H1 (cell line): ENCODE results near the gene RNASEH2A. TPM values are rescaled to one million over a fixed set of nuclear protein-coding genes. Genes with fewer than 3 reads are reported as not detected.

Experiments
- CTCF ChIA-PET: fragments of 300-600 bp; sonication (Branson Sonifier 250); formaldehyde crosslinking; loops from one replicate; lab custom pipeline; 2021; ENCODE audit not compliant: partially characterized antibody; lab: Charles Lee
- POLR2A ChIA-PET: fragments of 300-600 bp; sonication (Branson Sonifier 250); formaldehyde crosslinking; loops from one replicate; lab custom pipeline; 2021; ENCODE audit warnings: inconsistent platforms; ENCODE audit not compliant: partially characterized antibody; lab: Charles Lee
- DNase-seq, 2 experiments: peaks; one replicate each; pipeline versions ENCODE4 v3.0.0 to v3.0.0-alpha.2; 2010 to 2022; ENCODE audit warnings: low spot score in 2 of 2, low read depth in 1 of 2, mixed read lengths in 1 of 2
- FAIRE-seq: peaks from 2 replicates; lab custom pipeline; 2011; peaks lifted over from hg19 to GRCh38; lab: Jason Lieb, UNC
- H2AFZ ChIP-seq: 2 replicates; pipeline ENCODE4 v1.8.1; 2012; ENCODE audit warnings: low read length, inconsistent platforms
- H2AK5ac ChIP-seq: 2 replicates; pipeline ENCODE4 v1.6.1; 2013; ENCODE audit warnings: low read depth, low read length
- H2BK120ac ChIP-seq: replicated peaks from 2 replicates; pipeline ENCODE3; 2013; ENCODE audit warnings: low read depth, low read length, inconsistent platforms
- H2BK12ac ChIP-seq: 2 replicates; pipeline ENCODE4 v1.6.1; 2013; ENCODE audit warnings: low read depth, low read length
- H2BK15ac ChIP-seq: 2 replicates; pipeline ENCODE4 v1.6.1; 2013; ENCODE audit warnings: low read length
- H2BK20ac ChIP-seq: 2 replicates; pipeline ENCODE4 v1.6.1; 2013; ENCODE audit warnings: low read length
- H2BK5ac ChIP-seq: 2 replicates; pipeline ENCODE4 v1.6.1; 2013; ENCODE audit warnings: low read depth, low read length
- H3K14ac ChIP-seq: 2 replicates; pipeline ENCODE4 v1.6.1; 2013; ENCODE audit warnings: inconsistent platforms; ENCODE audit not compliant: insufficient read length
- H3K18ac ChIP-seq: 2 replicates; pipeline ENCODE4 v1.6.1; 2013; ENCODE audit warnings: low read length; ENCODE audit errors: extremely low read depth
- H3K23ac ChIP-seq: 2 replicates; pipeline ENCODE4 v1.6.1; 2013; ENCODE audit warnings: inconsistent platforms; ENCODE audit not compliant: insufficient read length
- H3K23me2 ChIP-seq: 2 replicates; pipeline ENCODE4 v1.6.1; 2013; ENCODE audit warnings: low read depth, low read length
- H3K27ac ChIP-seq: 2 replicates; pipeline ENCODE4 v1.6.1; 2011; ENCODE audit warnings: low read depth, low read length, inconsistent platforms
- H3K27me3 ChIP-seq, 4 experiments: replicated peaks in 1 of 4; 1 replicate in 1 of 4; 2 replicates in 3 of 4; pipeline versions ENCODE4 v1.6.1 to v1.8.1; 2011 to 2013; ENCODE audit warnings: low read length in 3 of 4, mild to moderate bottlenecking in 3 of 4, inconsistent platforms in 2 of 4, mixed read lengths in 2 of 4, moderate library complexity in 1 of 4; ENCODE audit not compliant: control insufficient read depth in 3 of 4, insufficient read depth in 3 of 4; ENCODE audit errors: extremely low read depth in 1 of 4
- H3K36me3 ChIP-seq, 4 experiments: 2 replicates each; pipeline versions ENCODE4 v1.6.1 to v1.8.1; 2011 to 2013; ENCODE audit warnings: mild to moderate bottlenecking in 4 of 4, low read length in 3 of 4, moderate library complexity in 2 of 4, control low read depth in 1 of 4, inconsistent platforms in 1 of 4; ENCODE audit not compliant: insufficient read depth in 4 of 4, control insufficient read depth in 2 of 4
- H3K4ac ChIP-seq: replicated peaks from 2 replicates; pipeline ENCODE3; 2013; ENCODE audit warnings: low read length, low read depth, mixed read lengths, inconsistent platforms; ENCODE audit not compliant: insufficient read length
- H3K4me1 ChIP-seq, 4 experiments: replicated peaks in 1 of 4; 1 replicate in 1 of 4; 2 replicates in 3 of 4; pipeline versions ENCODE4 v1.6.1 to v1.8.1; 2011 to 2013; ENCODE audit warnings: low read length in 3 of 4, inconsistent platforms in 2 of 4, mixed read lengths in 1 of 4; ENCODE audit not compliant: insufficient read depth in 4 of 4, control insufficient read depth in 3 of 4
- H3K4me2 ChIP-seq, 2 experiments: 2 replicates each; pipeline versions ENCODE4 v1.6.1 to v1.8.1; 2011 to 2013; ENCODE audit warnings: low read depth in 2 of 2, low read length in 2 of 2, control low read depth in 1 of 2, inconsistent platforms in 1 of 2, mild to moderate bottlenecking in 1 of 2; ENCODE audit not compliant: insufficient read depth in 1 of 2
- H3K4me3 ChIP-seq, 4 experiments: fragments of 200-600, 300-600 bp in 1 of 4; sonication (generic), shearing (Covaris generic), sonication (Bioruptor Twin) in 1 of 4; 2 replicates each; pipeline versions ENCODE4 v1.5.1 to v1.8.1; 2011 to 2016; ENCODE audit warnings: low read length in 4 of 4, low read depth in 3 of 4, control low read depth in 2 of 4, inconsistent platforms in 2 of 4, mild to moderate bottlenecking in 2 of 4, mixed read lengths in 1 of 4, moderate library complexity in 1 of 4; ENCODE audit not compliant: insufficient read depth in 2 of 4; ENCODE audit errors: extremely low read depth in 1 of 4
- H3K56ac ChIP-seq: replicated peaks from 2 replicates; pipeline ENCODE3; 2013; ENCODE audit warnings: low read depth, mild to moderate bottlenecking, mixed read lengths, low read length, inconsistent platforms; ENCODE audit not compliant: insufficient read length
- H3K79me1 ChIP-seq: 2 replicates; pipeline ENCODE4 v1.6.1; 2013; ENCODE audit warnings: low read depth, low read length, control low read depth
- H3K79me2 ChIP-seq, 2 experiments: 2 replicates each; pipeline versions ENCODE4 v1.6.1 to v1.8.1; 2012 to 2013; ENCODE audit warnings: low read length in 2 of 2, mild to moderate bottlenecking in 2 of 2, inconsistent platforms in 1 of 2; ENCODE audit not compliant: insufficient read depth in 2 of 2, control insufficient read depth in 1 of 2
- H3K9ac ChIP-seq, 4 experiments: replicated peaks in 1 of 4; 1 replicate in 1 of 4; 2 replicates in 3 of 4; pipeline versions ENCODE4 v1.6.1 to v1.8.1; 2011 to 2013; ENCODE audit warnings: low read depth in 3 of 4, low read length in 3 of 4, control low read depth in 2 of 4, mild to moderate bottlenecking in 2 of 4, moderate library complexity in 2 of 4, inconsistent platforms in 1 of 4; ENCODE audit errors: extremely low read depth in 1 of 4
- H3K9me3 ChIP-seq, 2 experiments: 2 replicates each; pipeline versions ENCODE4 v1.6.1 to v1.8.1; 2012 to 2013; ENCODE audit warnings: mild to moderate bottlenecking in 2 of 2, moderate library complexity in 2 of 2, control low read depth in 1 of 2, inconsistent platforms in 1 of 2, low read depth in 1 of 2, low read length in 1 of 2, mixed read lengths in 1 of 2; ENCODE audit not compliant: insufficient read depth in 2 of 2
- H4K20me1 ChIP-seq, 2 experiments: replicated peaks in 1 of 2; 2 replicates each; pipeline versions ENCODE3 to v1.8.1; 2011 to 2013; ENCODE audit warnings: inconsistent platforms in 2 of 2, low read length in 2 of 2, mild to moderate bottlenecking in 1 of 2; ENCODE audit not compliant: insufficient read depth in 2 of 2, control insufficient read depth in 1 of 2
- H4K5ac ChIP-seq: 2 replicates; pipeline ENCODE4 v1.6.1; 2013; ENCODE audit warnings: low read length, low read depth, mixed read lengths, inconsistent platforms; ENCODE audit not compliant: insufficient read length
- H4K8ac ChIP-seq: 2 replicates; pipeline ENCODE4 v1.8.0; 2013; ENCODE audit warnings: mild to moderate bottlenecking, moderate library complexity, low read length, inconsistent platforms; ENCODE audit not compliant: insufficient read depth; ENCODE audit errors: extremely low read depth
- H4K91ac ChIP-seq: replicated peaks from 2 replicates; pipeline ENCODE3; 2013; ENCODE audit warnings: low read length, mixed read lengths, inconsistent platforms; ENCODE audit not compliant: insufficient read length
- CBX8 ChIP-seq: fragments of 300-800, 300-1000 bp; sonication (generic); IDR thresholded peaks from 2 replicates; pipeline ENCODE4 v1.7.1; 2016; ENCODE audit warnings: low read depth, low read length, borderline replicate concordance
- CHD2 ChIP-seq: IDR thresholded peaks from 2 replicates; pipeline ENCODE4 v1.6.1; 2012; ENCODE audit warnings: low read length, improper control_type of control experiment
- EP300 ChIP-seq, 2 experiments: IDR thresholded peaks; 1 replicate in 1 of 2; 2 replicates in 1 of 2; pipeline ENCODE4 v1.6.1; 2011 to 2012; ENCODE audit warnings: low read depth in 2 of 2, low read length in 2 of 2, mild to moderate bottlenecking in 2 of 2, borderline replicate concordance in 1 of 2, inconsistent platforms in 1 of 2, moderate library complexity in 1 of 2
- JUND ChIP-seq: IDR thresholded peaks from 2 replicates; pipeline ENCODE4 v1.6.1; 2011; ENCODE audit warnings: mild to moderate bottlenecking, improper control_type of control experiment, low read length
- KDM4A ChIP-seq: IDR thresholded peaks from one replicate; pipeline ENCODE4 v1.7.1; 2012; ENCODE audit warnings: low read depth, mild to moderate bottlenecking, moderate library complexity, low read length, inconsistent platforms; ENCODE audit not compliant: severe bottlenecking
- MAFK ChIP-seq: IDR thresholded peaks from 2 replicates; pipeline ENCODE4 v1.6.1; 2012; ENCODE audit warnings: low read depth, mild to moderate bottlenecking, improper control_type of control experiment, low read length
- NANOG ChIP-seq: IDR thresholded peaks from 2 replicates; pipeline ENCODE4 v1.6.1; 2011; ENCODE audit warnings: low read length, low read depth, mild to moderate bottlenecking, inconsistent platforms; ENCODE audit not compliant: insufficient read depth, poor library complexity, severe bottlenecking
- PHF8 ChIP-seq: fragments of 200-600 bp; sonication (generic); conservative IDR thresholded peaks from 2 replicates; pipeline ENCODE4 v1.7.1; 2012; ENCODE audit warnings: low read depth, mild to moderate bottlenecking, inconsistent platforms, low read length, moderate library complexity
- RAD21 ChIP-seq, 2 experiments: IDR thresholded peaks in 1 of 2; conservative IDR thresholded peaks in 1 of 2; 2 replicates each; pipeline ENCODE4 v1.6.1; 2011; ENCODE audit warnings: low read depth in 2 of 2, low read length in 2 of 2, improper control_type of control experiment in 1 of 2, inconsistent platforms in 1 of 2, mild to moderate bottlenecking in 1 of 2, moderate library complexity in 1 of 2
- RBBP5 ChIP-seq: IDR thresholded peaks from 2 replicates; pipeline ENCODE4 v1.7.1; 2012; ENCODE audit warnings: low read depth, mild to moderate bottlenecking, inconsistent platforms, low read length, moderate library complexity, borderline replicate concordance
- SIN3A ChIP-seq, 2 experiments: IDR thresholded peaks in 1 of 2; conservative IDR thresholded peaks in 1 of 2; 2 replicates each; pipeline ENCODE4 v1.6.1; 2011 to 2012; ENCODE audit warnings: low read length in 2 of 2, improper control_type of control experiment in 1 of 2, low read depth in 1 of 2, mild to moderate bottlenecking in 1 of 2
- TBP ChIP-seq: IDR thresholded peaks from 2 replicates; pipeline ENCODE4 v1.6.1; 2011; ENCODE audit warnings: low read depth, low read length, improper control_type of control experiment
- WGBS, 2 experiments: shearing (Covaris generic) in 1 of 2; methylation state at CpG; one replicate each; pipeline versions ENCODE4 v1.1.6 to v1.1.7; 2013 to 2015; ENCODE audit warnings: low lambda C conversion rate in 2 of 2, mixed read lengths in 2 of 2, inconsistent platforms in 1 of 2, low coverage in 1 of 2, missing lambda C conversion rate in 1 of 2; ENCODE audit not compliant: insufficient replicate concordance in 2 of 2, insufficient coverage in 1 of 2, insufficient read length in 1 of 2; ENCODE audit errors: extremely low coverage in 1 of 2, missing lambda C conversion rate in 1 of 2; 5-methylcytosine and 5-hydroxymethylcytosine counted together
- polyA plus RNA-seq, 7 experiments: library from polyadenylated mRNA; depleted of rRNA in 3 of 7; stranded (reverse) in 5 of 7; unstranded in 2 of 7; fragments of >200 nt in 5 of 7; fragments of 200-250 nt in 2 of 7; gene quantifications; 1 replicate in 5 of 7; 2 replicates in 1 of 7; 4 replicates in 1 of 7; pipeline versions ENCODE4 v1.2.1 to v1.2.3, GENCODE V29; 2011 to 2013; ENCODE audit warnings: missing spikeins in 2 of 7, mixed read lengths in 2 of 7
- total RNA-seq: library from RNA; stranded (reverse); fragmentation: NEBNext Ultra II Directional; extraction: Animal tissue kit (Norgen Biotek cat#: 25700); gene quantifications from 2 replicates; pipeline ENCODE4 v1.2.1, GENCODE V29; 2021

Gene RNASEH2A
- total and polyA plus RNA-seq, 2 of the 8 experiments (the other 6 are each of a cell fraction or from before 2014, with no cell fraction given): 67.5 to 120 TPM

DNA sequence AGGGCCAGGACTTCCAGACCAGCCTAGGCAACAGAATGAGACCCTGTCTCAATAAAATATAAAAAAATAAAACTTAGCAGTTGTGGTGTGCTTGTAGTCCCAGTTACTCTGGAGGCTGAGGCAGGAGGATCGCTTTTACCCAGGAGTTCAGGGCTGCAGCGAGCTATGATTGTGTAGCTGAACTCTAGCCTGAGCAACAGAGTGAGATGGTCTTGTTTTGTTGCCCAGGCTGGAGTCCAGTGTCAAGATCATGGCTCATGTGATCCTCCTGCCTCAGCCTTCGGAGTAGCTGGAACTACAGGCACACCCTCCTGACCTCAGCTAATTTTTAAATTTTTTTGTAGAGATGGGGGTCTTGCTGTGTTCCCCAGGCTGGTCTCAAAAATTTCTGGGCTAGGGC, 19.4 kb upstream of the RNASEH2A start:
- Histone ChIP-seq H3K79me1 (no peaks in the 10 kb centered on the region; the same call in 1 of the 2 replicates), H2BK5ac (peak overlapping the region; percentile 44; the same call in 1 of the 2 replicates), H3K14ac (no peak overlapping the region), H2BK12ac (peak overlapping the region; percentile 90; the same call in 1 of the 2 replicates), H2AFZ (no peak overlapping the region), H3K9ac (no peak overlapping the region), H2AK5ac (peak overlapping the region; percentile 88; the same call in 1 of the 2 replicates), H3K4me1 (peaks cover 16 to 43% (median 27%) of the 10 kb centered on the region in 4 experiments), H3K23me2 (peaks cover 31% of the 10 kb centered on the region; the same call in 1 of the 2 replicates), H4K20me1 (peaks cover 0 to 1% of the 10 kb centered on the region in 2 experiments), H3K36me3 (no peaks in the 10 kb centered on the region), H3K4me2 (no peak overlapping the region), H3K27me3 (peaks cover 0 to 11% (median 7%) of the 10 kb centered on the region in 4 experiments; a peak in 5 of 7 replicates), H3K9me3 (no peaks in the 10 kb centered on the region), H3K27ac (no peak overlapping the region), H3K79me2 (no peaks in the 10 kb centered on the region), H2BK120ac (no peak overlapping the region), H2BK15ac (0 out of 2 replicates have a peak overlapping the region, but pooled peaks have one; percentile 95), H4K5ac (no peak overlapping the region), H3K56ac (no peak overlapping the region), H4K8ac (no peak overlapping the region; the same call in 1 of the 2 replicates), H2BK20ac (no peak overlapping the region), H3K4me3 (no peak overlapping the region), H3K18ac (no peak overlapping the region), H3K4ac (no peak overlapping the region), H4K91ac (no peak overlapping the region), H3K23ac (no peak overlapping the region)
- ChIA-PET POLR2A (interaction anchor here (1.7 to 3.5 kb wide), 4 partner anchors 9 to 13 kb away, joined by 5 to 33 read pairs (median 16); partner anchors contain the start of gene HOOK2), CTCF (interaction anchor here (3.0 to 4.5 kb wide), 3 partner anchors 9 to 13 kb away, joined by 14 to 39 read pairs (median 15); no protein-coding TSS in a partner anchor)
- FAIRE-seq: no peak
- 92% methylated on average over 3 of the region's 3 CpGs; no CpG with 5 or more reads in 1 of the 2 experiments for WGBS, 2 experiments
- no peak for DNase-seq
- TF ChIP-seq JUND (no peak), MAFK (no peak), KDM4A (no peak), EP300 (IDR thresholded peaks at IDR 0.05; ENCODE audit: borderline replicate concordance in 1 of 2, low read depth in 2 of 2, low read length in 2 of 2) (no peak), CBX8 (no peak), SIN3A (conservative IDR thresholded peaks at IDR 0.05 in 1 of 2, IDR thresholded peaks at IDR 0.05 in 1 of 2; ENCODE audit: low read depth in 1 of 2, low read length in 2 of 2) (no peak), TBP (no peak), PHF8 (no peak), RBBP5 (no peak), RAD21 (IDR thresholded peaks at IDR 0.05 in 1 of 2, conservative IDR thresholded peaks at IDR 0.05 in 1 of 2; ENCODE audit: low read depth in 2 of 2, low read length in 2 of 2) (no peak), NANOG (no peak), CHD2 (no peak)
